NOMO-1 treated with dmso at 0.1 percent for 144 hours (cell line): ENCODE results near the gene MEF2A.

Experiments
- DNase-seq: peaks from one replicate; lab custom pipeline; 2025; ENCODE audit not compliant: unreplicated experiment; lab: John Stamatoyannopoulos, UW

The MEF2A gene

GRCh38 chr15:99753066-99753465 is 187.3 kb downstream of the MEF2A start:
- no peak for DNase-seq

- DNase-seq, result peak; percentile 28
Observed at GRCh38 chr15:99755692-99756409, 190.1 kb downstream of the MEF2A start.

- DNase-seq, result no peak
Observed at GRCh38 chr15:99762288-99762687, 196.5 kb downstream of the MEF2A start.

- DNase-seq, result no peak
Observed at GRCh38 chr15:99763827-99764226, 198.0 kb downstream of the MEF2A start.

GRCh38 chr15:99764522-99764921 is 198.7 kb downstream of the MEF2A start:
- DNase-seq, result no peak
